WTC11 (cell line): ENCODE measurements around the gene RPS27. TPM values are rescaled to one million over a fixed set of nuclear protein-coding genes. Genes with fewer than 3 reads are reported as not detected.
A peak's percentile ranks its signal among the peaks of the same experiment; 100 is the strongest.

Source experiments
- ELF4 ChIP-seq: sonication (generic); formaldehyde crosslinking; IDR thresholded peaks from 2 replicates; pipeline ENCODE4 v1.8.1; 2022; ENCODE audit warnings: low read depth, mild to moderate bottlenecking, moderate library complexity, missing genetic modification reagents
- ETV6 ChIP-seq: sonication (generic); formaldehyde crosslinking; IDR thresholded peaks from 2 replicates; pipeline ENCODE4 v1.8.1; 2022; ENCODE audit warnings: mild to moderate bottlenecking, missing genetic modification reagents
- FOXJ3 ChIP-seq: sonication (generic); formaldehyde crosslinking; IDR thresholded peaks from 2 replicates; pipeline ENCODE4 v1.9.0; 2021; ENCODE audit warnings: missing genetic modification reagents, mild to moderate bottlenecking, borderline replicate concordance
- FOXK1 ChIP-seq: sonication (generic); formaldehyde crosslinking; IDR thresholded peaks from 2 replicates; pipeline ENCODE4 v1.8.0; 2022; ENCODE audit warnings: mild to moderate bottlenecking, moderate library complexity, missing genetic modification reagents
- FOXP1 ChIP-seq: sonication (generic); formaldehyde crosslinking; IDR thresholded peaks from 2 replicates; pipeline ENCODE4 v1.8.0; 2022; ENCODE audit warnings: missing genetic modification reagents, mild to moderate bottlenecking, moderate library complexity, borderline replicate concordance
- GTF2I ChIP-seq: fragments of 250-450 bp; sonication (Bioruptor Pico); conservative IDR thresholded peaks from 2 replicates; pipeline ENCODE4 v1.4.0; 2021; ENCODE audit warnings: mild to moderate bottlenecking
- HMGA2 ChIP-seq: fragments of 250-450 bp; sonication (Bioruptor Pico); IDR thresholded peaks from 2 replicates; pipeline ENCODE4 v1.4.0; 2021; ENCODE audit warnings: mild to moderate bottlenecking, moderate library complexity
- IRF2 ChIP-seq: sonication (generic); formaldehyde crosslinking; IDR thresholded peaks from 2 replicates; pipeline ENCODE4 v1.8.0; 2022; ENCODE audit warnings: low read depth, missing genetic modification reagents, borderline replicate concordance
- MXD4 ChIP-seq: fragments of 250-450 bp; sonication (Bioruptor Pico); IDR thresholded peaks from 2 replicates; pipeline ENCODE4 v1.8.0; 2021; ENCODE audit warnings: mild to moderate bottlenecking, moderate library complexity, borderline replicate concordance
- MYBL2 ChIP-seq: sonication (generic); formaldehyde crosslinking; IDR thresholded peaks from 2 replicates; pipeline ENCODE4 v1.8.1; 2023; ENCODE audit warnings: mild to moderate bottlenecking, moderate library complexity, missing genetic modification reagents
- RORB ChIP-seq: fragments of 250-450 bp; sonication (Bioruptor Pico); IDR thresholded peaks from 2 replicates; pipeline ENCODE4 v1.9.0; 2021; ENCODE audit warnings: mild to moderate bottlenecking
- TEAD1 ChIP-seq: sonication (generic); formaldehyde crosslinking; IDR thresholded peaks from 2 replicates; pipeline ENCODE4 v1.8.0; 2022; ENCODE audit warnings: mild to moderate bottlenecking, missing genetic modification reagents
- ZNF121 ChIP-seq: sonication (generic); formaldehyde crosslinking; IDR thresholded peaks from 2 replicates; pipeline ENCODE4 v1.8.0; 2023; ENCODE audit warnings: missing genetic modification reagents
- ZNF232 ChIP-seq: sonication (generic); formaldehyde crosslinking; IDR thresholded peaks from 2 replicates; pipeline ENCODE4 v1.8.0; 2022; ENCODE audit warnings: mild to moderate bottlenecking, missing genetic modification reagents
- ZNF317 ChIP-seq: sonication (generic); formaldehyde crosslinking; IDR thresholded peaks from 2 replicates; pipeline ENCODE4 v1.8.1; 2023; ENCODE audit warnings: low read depth, mild to moderate bottlenecking, moderate library complexity, missing genetic modification reagents, borderline replicate concordance
- total RNA-seq: library from RNA; stranded (reverse); gene quantifications from 3 replicates; pipeline ENCODE4 v1.2.3, GENCODE V29; 2021
- TF ChIP-seq, protein P1 (sequence below): sonication (generic); formaldehyde crosslinking; conservative IDR thresholded peaks from 2 replicates; pipeline ENCODE4 v1.8.1; 2022; ENCODE audit warnings: mild to moderate bottlenecking, missing genetic modification reagents
- TF ChIP-seq, protein P2 (sequence below): fragments of 250-450 bp; sonication (Bioruptor Pico); IDR thresholded peaks from 2 replicates; pipeline ENCODE4 v1.8.0; 2021; ENCODE audit warnings: mild to moderate bottlenecking
- TF ChIP-seq, protein P3 (sequence below): sonication (generic); formaldehyde crosslinking; IDR thresholded peaks from 2 replicates; pipeline ENCODE4 v1.8.1; 2023; ENCODE audit warnings: mild to moderate bottlenecking, missing genetic modification reagents
- TF ChIP-seq, protein P4 (sequence below): sonication (generic); formaldehyde crosslinking; IDR thresholded peaks from 2 replicates; pipeline ENCODE4 v1.8.1; 2023; ENCODE audit warnings: mild to moderate bottlenecking, missing genetic modification reagents, moderate library complexity
- TF ChIP-seq, protein P5 (sequence below): sonication (generic); formaldehyde crosslinking; IDR thresholded peaks from 2 replicates; pipeline ENCODE4 v1.8.0; 2023; ENCODE audit warnings: mild to moderate bottlenecking, missing genetic modification reagents
- TF ChIP-seq, protein P6 (sequence below): sonication (generic); formaldehyde crosslinking; IDR thresholded peaks from 2 replicates; pipeline ENCODE4 v1.8.1; 2022; ENCODE audit warnings: low read depth, missing genetic modification reagents, borderline replicate concordance
- TF ChIP-seq, protein P7 (sequence below): fragments of 250-450 bp; sonication (Bioruptor Pico); IDR thresholded peaks from 2 replicates; pipeline ENCODE4 v1.9.0; 2021; ENCODE audit warnings: mild to moderate bottlenecking
- TF ChIP-seq, protein P8 (sequence below): fragments of 250-450 bp; sonication (Bioruptor Pico); IDR thresholded peaks from 2 replicates; pipeline ENCODE4 v1.9.0; 2021; ENCODE audit warnings: moderate library complexity, mild to moderate bottlenecking, inconsistent platforms, borderline replicate concordance
- TF ChIP-seq, protein P9 (sequence below): sonication (generic); formaldehyde crosslinking; IDR thresholded peaks from 2 replicates; pipeline ENCODE4 v1.8.1; 2023; ENCODE audit warnings: mild to moderate bottlenecking, missing genetic modification reagents, moderate library complexity
- TF ChIP-seq, protein P10 (sequence below): sonication (generic); formaldehyde crosslinking; IDR thresholded peaks from 2 replicates; pipeline ENCODE4 v1.8.1; 2022; ENCODE audit warnings: mild to moderate bottlenecking, missing genetic modification reagents, moderate library complexity, borderline replicate concordance
- TF ChIP-seq, protein P11 (sequence below): sonication (generic); formaldehyde crosslinking; IDR thresholded peaks from 2 replicates; pipeline ENCODE4 v1.8.0; 2023; ENCODE audit warnings: missing genetic modification reagents

RPS27 gene
- total RNA-seq, 1 experiment from 2014 or later: 2,141 TPM

DNA sequence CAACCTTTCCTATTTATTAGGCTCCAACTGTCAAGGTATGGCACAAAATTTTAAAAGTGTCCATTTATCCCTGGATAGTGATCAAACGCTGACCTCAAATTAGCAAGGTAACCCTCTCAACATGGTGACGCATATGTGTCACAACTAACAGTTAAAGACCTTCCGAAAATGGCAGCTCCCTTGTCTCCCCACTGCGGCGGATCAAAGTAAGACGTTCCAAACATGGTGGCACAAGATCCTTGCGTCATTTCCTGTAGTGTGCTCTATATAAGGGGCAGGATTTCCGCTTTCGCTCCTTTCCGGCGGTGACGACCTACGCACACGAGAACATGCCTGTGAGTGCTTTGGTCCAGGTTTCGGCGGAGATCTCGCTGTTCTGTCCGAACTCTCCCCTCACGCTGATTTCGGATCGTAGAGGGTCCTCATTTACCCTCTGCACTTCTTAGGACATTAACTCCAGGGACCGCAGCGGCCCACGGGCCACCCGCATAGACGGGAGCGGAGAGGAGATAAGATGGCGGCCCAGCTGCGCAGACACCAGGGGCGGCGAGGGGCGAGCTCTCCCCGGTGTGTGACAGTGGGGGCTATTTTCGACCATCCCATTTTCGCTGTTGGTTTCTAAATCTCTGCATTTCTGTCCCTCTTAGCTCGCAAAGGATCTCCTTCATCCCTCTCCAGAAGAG lies at the start of gene RPS27 (continued):
- 0 out of 2 replicates have a peak, but pooled peaks have one; percentile 67 for TF ChIP-seq MYBL2 (CRISPR knock-in tag)
- TF ChIP-seq ZNF317 (CRISPR knock-in tag): no peak
- no peak for TF ChIP-seq ZNF121
- TF ChIP-seq, protein P1, sequence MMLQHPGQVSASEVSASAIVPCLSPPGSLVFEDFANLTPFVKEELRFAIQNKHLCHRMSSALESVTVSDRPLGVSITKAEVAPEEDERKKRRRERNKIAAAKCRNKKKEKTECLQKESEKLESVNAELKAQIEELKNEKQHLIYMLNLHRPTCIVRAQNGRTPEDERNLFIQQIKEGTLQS (CRISPR knock-in tag): 0 out of 2 replicates have a peak, but pooled peaks have one; percentile 51
- TF ChIP-seq, protein P2, sequence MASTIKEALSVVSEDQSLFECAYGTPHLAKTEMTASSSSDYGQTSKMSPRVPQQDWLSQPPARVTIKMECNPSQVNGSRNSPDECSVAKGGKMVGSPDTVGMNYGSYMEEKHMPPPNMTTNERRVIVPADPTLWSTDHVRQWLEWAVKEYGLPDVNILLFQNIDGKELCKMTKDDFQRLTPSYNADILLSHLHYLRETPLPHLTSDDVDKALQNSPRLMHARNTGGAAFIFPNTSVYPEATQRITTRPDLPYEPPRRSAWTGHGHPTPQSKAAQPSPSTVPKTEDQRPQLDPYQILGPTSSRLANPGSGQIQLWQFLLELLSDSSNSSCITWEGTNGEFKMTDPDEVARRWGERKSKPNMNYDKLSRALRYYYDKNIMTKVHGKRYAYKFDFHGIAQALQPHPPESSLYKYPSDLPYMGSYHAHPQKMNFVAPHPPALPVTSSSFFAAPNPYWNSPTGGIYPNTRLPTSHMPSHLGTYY (CRISPR knock-in tag): no peak
- TF ChIP-seq, protein P3, sequence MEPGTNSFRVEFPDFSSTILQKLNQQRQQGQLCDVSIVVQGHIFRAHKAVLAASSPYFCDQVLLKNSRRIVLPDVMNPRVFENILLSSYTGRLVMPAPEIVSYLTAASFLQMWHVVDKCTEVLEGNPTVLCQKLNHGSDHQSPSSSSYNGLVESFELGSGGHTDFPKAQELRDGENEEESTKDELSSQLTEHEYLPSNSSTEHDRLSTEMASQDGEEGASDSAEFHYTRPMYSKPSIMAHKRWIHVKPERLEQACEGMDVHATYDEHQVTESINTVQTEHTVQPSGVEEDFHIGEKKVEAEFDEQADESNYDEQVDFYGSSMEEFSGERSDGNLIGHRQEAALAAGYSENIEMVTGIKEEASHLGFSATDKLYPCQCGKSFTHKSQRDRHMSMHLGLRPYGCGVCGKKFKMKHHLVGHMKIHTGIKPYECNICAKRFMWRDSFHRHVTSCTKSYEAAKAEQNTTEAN: no peak; the same call in 1 of the 2 replicates
- no peak for TF ChIP-seq ZNF232 (CRISPR knock-in tag)
- TF ChIP-seq, protein P4, sequence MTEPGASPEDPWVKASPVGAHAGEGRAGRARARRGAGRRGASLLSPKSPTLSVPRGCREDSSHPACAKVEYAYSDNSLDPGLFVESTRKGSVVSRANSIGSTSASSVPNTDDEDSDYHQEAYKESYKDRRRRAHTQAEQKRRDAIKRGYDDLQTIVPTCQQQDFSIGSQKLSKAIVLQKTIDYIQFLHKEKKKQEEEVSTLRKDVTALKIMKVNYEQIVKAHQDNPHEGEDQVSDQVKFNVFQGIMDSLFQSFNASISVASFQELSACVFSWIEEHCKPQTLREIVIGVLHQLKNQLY (CRISPR knock-in tag): no peak
- TF ChIP-seq TEAD1: peak; percentile 93
- TF ChIP-seq, protein P5, sequence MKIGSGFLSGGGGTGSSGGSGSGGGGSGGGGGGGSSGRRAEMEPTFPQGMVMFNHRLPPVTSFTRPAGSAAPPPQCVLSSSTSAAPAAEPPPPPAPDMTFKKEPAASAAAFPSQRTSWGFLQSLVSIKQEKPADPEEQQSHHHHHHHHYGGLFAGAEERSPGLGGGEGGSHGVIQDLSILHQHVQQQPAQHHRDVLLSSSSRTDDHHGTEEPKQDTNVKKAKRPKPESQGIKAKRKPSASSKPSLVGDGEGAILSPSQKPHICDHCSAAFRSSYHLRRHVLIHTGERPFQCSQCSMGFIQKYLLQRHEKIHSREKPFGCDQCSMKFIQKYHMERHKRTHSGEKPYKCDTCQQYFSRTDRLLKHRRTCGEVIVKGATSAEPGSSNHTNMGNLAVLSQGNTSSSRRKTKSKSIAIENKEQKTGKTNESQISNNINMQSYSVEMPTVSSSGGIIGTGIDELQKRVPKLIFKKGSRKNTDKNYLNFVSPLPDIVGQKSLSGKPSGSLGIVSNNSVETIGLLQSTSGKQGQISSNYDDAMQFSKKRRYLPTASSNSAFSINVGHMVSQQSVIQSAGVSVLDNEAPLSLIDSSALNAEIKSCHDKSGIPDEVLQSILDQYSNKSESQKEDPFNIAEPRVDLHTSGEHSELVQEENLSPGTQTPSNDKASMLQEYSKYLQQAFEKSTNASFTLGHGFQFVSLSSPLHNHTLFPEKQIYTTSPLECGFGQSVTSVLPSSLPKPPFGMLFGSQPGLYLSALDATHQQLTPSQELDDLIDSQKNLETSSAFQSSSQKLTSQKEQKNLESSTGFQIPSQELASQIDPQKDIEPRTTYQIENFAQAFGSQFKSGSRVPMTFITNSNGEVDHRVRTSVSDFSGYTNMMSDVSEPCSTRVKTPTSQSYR (CRISPR knock-in tag): no peak
- TF ChIP-seq IRF2 (CRISPR knock-in tag): no peak
- TF ChIP-seq FOXJ3: no peak
- no peak for TF ChIP-seq ELF4 (CRISPR knock-in tag)
- TF ChIP-seq, protein P6, sequence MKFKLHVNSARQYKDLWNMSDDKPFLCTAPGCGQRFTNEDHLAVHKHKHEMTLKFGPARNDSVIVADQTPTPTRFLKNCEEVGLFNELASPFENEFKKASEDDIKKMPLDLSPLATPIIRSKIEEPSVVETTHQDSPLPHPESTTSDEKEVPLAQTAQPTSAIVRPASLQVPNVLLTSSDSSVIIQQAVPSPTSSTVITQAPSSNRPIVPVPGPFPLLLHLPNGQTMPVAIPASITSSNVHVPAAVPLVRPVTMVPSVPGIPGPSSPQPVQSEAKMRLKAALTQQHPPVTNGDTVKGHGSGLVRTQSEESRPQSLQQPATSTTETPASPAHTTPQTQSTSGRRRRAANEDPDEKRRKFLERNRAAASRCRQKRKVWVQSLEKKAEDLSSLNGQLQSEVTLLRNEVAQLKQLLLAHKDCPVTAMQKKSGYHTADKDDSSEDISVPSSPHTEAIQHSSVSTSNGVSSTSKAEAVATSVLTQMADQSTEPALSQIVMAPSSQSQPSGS: no peak
- TF ChIP-seq, protein P7, sequence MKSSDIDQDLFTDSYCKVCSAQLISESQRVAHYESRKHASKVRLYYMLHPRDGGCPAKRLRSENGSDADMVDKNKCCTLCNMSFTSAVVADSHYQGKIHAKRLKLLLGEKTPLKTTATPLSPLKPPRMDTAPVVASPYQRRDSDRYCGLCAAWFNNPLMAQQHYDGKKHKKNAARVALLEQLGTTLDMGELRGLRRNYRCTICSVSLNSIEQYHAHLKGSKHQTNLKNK (CRISPR knock-in tag): no peak; the same call in 1 of the 2 replicates
- peak; percentile 73; the same call in 1 of the 2 replicates for TF ChIP-seq FOXK1 (CRISPR knock-in tag)
- TF ChIP-seq RORB: 0 out of 2 replicates have a peak, but pooled peaks have one; percentile 45
- TF ChIP-seq, protein P8, sequence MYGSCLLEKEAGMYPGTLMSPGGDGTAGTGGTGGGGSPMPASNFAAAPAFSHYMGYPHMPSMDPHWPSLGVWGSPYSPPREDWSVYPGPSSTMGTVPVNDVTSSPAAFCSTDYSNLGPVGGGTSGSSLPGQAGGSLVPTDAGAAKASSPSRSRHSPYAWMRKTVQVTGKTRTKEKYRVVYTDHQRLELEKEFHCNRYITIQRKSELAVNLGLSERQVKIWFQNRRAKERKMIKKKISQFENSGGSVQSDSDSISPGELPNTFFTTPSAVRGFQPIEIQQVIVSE (CRISPR knock-in tag): no peak
- TF ChIP-seq, protein P9, sequence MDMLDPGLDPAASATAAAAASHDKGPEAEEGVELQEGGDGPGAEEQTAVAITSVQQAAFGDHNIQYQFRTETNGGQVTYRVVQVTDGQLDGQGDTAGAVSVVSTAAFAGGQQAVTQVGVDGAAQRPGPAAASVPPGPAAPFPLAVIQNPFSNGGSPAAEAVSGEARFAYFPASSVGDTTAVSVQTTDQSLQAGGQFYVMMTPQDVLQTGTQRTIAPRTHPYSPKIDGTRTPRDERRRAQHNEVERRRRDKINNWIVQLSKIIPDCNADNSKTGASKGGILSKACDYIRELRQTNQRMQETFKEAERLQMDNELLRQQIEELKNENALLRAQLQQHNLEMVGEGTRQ (CRISPR knock-in tag): peak; percentile 22; the same call in 1 of the 2 replicates
- TF ChIP-seq HMGA2 (CRISPR knock-in tag): no peak
- TF ChIP-seq MXD4 (CRISPR knock-in tag): no peak
- TF ChIP-seq ETV6 (CRISPR knock-in tag): peak; percentile 74; the same call in 1 of the 2 replicates
- TF ChIP-seq, protein P10, sequence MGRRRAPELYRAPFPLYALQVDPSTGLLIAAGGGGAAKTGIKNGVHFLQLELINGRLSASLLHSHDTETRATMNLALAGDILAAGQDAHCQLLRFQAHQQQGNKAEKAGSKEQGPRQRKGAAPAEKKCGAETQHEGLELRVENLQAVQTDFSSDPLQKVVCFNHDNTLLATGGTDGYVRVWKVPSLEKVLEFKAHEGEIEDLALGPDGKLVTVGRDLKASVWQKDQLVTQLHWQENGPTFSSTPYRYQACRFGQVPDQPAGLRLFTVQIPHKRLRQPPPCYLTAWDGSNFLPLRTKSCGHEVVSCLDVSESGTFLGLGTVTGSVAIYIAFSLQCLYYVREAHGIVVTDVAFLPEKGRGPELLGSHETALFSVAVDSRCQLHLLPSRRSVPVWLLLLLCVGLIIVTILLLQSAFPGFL: no peak
- TF ChIP-seq, protein P11, sequence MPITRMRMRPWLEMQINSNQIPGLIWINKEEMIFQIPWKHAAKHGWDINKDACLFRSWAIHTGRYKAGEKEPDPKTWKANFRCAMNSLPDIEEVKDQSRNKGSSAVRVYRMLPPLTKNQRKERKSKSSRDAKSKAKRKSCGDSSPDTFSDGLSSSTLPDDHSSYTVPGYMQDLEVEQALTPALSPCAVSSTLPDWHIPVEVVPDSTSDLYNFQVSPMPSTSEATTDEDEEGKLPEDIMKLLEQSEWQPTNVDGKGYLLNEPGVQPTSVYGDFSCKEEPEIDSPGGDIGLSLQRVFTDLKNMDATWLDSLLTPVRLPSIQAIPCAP: 0 out of 2 replicates have a peak, but pooled peaks have one; percentile 37
- TF ChIP-seq GTF2I (CRISPR knock-in tag): no peak
- TF ChIP-seq FOXP1 (CRISPR knock-in tag): peak; percentile 78; the same call in 1 of the 2 replicates
